ENCODE data around the gene CCDC127.
"Not testable (repeated sequence)": the region's sequence is repeated elsewhere in the genome, so short reads cannot be mapped to it uniquely, and the experiment has no call there.

CCDC127 gene

DNA sequence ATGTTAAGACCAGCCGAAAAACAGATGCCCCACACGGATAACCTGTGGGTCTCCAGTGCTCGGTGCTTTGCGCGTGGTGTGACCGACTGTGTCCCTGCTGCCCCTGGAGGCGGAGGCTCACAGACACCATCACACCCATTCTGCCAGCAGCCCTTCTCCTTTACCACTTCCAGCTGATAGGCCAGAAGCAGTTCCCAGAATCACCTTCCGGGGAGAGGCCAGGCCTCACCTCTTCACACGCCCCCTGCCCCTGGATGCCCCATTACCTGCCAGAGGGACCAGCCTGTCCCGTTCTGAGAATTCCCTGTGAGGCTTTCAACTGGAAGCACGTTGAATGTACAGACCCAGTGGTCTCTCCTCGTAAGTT lies 48.2 kb downstream of the CCDC127 start:
- peaks cover 53% of the 10 kb centered on the region for H3K4me1 Mint-ChIP-seq
- H3K4me3 Mint-ChIP-seq, result no peak overlapping the region
- peaks cover 8% of the 10 kb centered on the region for H3K36me3 Mint-ChIP-seq (ENCODE audit: low read depth)
- H3K9me3 Mint-ChIP-seq, result peaks cover 3% of the 10 kb centered on the region
- H3K27me3 Mint-ChIP-seq (ENCODE audit: low read depth, poor library complexity), result peaks cover 2% of the 10 kb centered on the region
- no peak for DNase-seq
- peak overlapping the region; percentile 61 for H3K27ac Mint-ChIP-seq
- TF ChIP-seq, protein P1, sequence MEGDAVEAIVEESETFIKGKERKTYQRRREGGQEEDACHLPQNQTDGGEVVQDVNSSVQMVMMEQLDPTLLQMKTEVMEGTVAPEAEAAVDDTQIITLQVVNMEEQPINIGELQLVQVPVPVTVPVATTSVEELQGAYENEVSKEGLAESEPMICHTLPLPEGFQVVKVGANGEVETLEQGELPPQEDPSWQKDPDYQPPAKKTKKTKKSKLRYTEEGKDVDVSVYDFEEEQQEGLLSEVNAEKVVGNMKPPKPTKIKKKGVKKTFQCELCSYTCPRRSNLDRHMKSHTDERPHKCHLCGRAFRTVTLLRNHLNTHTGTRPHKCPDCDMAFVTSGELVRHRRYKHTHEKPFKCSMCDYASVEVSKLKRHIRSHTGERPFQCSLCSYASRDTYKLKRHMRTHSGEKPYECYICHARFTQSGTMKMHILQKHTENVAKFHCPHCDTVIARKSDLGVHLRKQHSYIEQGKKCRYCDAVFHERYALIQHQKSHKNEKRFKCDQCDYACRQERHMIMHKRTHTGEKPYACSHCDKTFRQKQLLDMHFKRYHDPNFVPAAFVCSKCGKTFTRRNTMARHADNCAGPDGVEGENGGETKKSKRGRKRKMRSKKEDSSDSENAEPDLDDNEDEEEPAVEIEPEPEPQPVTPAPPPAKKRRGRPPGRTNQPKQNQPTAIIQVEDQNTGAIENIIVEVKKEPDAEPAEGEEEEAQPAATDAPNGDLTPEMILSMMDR (IDR thresholded peaks at IDR 0.05), result no peak

DNA sequence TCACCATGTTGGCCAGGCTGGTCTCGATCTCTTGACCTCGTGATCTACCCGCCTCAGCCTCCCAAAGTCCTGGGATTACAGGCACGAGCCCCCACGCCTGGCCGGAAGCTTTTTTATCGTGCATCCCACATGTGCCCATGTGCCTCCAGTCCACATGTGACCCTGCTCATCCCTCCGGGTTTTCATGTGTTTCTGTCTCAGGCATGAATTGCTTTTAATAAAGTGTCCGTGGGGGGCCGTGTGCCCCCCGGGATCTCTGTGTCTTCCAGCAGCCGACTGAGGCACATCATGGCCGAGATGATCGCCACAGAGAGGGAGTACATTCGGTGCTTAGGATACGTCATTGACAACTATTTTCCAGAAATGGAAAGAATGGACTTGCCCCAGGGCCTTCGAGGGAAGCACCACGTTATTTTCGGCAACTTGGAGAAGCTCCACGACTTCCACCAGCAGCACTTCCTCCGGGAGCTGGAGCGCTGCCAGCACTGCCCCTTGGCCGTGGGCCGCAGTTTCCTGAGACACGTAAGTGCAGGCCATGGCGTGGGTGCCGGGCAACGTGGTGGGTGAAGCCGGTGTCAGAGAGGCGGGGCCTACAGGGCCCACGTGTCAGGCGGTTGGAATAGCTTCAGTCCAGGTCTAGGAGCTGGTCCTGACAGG lies 48.8 kb downstream of the CCDC127 start:
- Mint-ChIP-seq H3K4me1 (peaks cover 48% of the 10 kb centered on the region), H3K4me3 (no peak overlapping the region), H3K36me3 (ENCODE audit: low read depth) (peaks cover 13% of the 10 kb centered on the region), H3K9me3 (peaks cover 8% of the 10 kb centered on the region), H3K27ac (no peak overlapping the region), H3K27me3 (ENCODE audit: low read depth, poor library complexity) (peaks cover 5% of the 10 kb centered on the region)
- TF ChIP-seq, protein P1 (IDR thresholded peaks at IDR 0.05), result no peak
- no peak for DNase-seq

DNA sequence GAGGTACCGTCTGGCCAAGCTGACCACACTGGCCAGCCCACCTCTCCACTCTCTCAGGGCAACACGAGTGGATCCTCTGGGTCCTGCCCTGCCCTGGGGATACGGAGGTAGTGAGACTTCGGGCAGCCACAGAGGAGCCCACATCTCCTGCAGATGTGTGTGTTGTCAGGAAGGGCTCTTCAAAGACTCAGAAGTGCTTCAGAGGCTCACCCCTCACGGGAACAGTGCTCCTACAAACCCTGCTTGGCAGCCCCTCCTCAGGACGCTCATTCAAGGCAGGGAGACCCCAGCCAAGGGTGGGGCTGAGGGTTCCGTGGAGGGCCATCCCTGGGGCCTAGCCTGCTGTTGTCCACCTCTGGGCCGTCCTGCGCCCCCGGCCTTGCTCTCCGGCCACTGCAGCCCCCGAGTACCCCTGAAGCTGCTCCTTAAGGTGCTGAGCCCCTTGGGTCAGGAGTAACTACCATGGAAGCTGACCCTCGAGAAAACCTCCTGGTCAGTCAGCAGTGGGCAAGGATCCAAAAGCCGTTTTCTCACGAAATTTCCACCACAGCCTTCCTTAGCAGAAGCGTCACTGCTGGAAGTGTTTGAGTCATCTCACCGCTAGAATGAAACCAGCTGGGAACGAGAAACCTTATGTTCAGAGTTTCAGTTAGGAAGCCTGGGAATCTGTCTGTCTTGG lies 49.8 kb downstream of the CCDC127 start:
- peak overlapping the region; percentile 40 for H3K27ac Mint-ChIP-seq
- TF ChIP-seq, protein P1 (IDR thresholded peaks at IDR 0.05), result no peak
- H3K36me3 Mint-ChIP-seq (ENCODE audit: low read depth), result peaks cover 22% of the 10 kb centered on the region
- no peak overlapping the region for H3K4me3 Mint-ChIP-seq
- no peak for DNase-seq
- H3K27me3 Mint-ChIP-seq (ENCODE audit: low read depth, poor library complexity), result peaks cover 4% of the 10 kb centered on the region
- peaks cover 38% of the 10 kb centered on the region for H3K4me1 Mint-ChIP-seq
- H3K9me3 Mint-ChIP-seq, result peaks cover 13% of the 10 kb centered on the region

DNA sequence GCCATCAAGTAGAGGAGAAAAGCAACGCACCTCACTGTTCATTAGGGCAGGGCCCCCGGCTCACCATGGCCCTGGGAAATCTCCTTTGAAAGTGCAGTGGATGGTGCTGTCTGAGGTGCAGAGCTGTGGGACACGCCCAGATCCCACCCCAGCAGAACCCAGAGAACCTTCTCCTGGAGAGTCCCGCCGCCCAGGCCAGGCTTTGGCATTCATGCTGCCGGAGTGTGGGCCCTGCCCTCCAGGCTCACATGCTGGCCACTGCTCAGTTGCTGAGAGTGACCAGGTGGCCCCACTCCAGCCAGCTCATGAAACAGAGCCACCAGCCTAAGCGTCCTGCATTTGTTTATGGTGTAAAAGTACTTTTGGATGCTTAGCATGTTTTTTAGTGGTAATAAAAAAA lies 50.4 kb downstream of the CCDC127 start:
- Mint-ChIP-seq H3K27me3 (ENCODE audit: low read depth, poor library complexity) (peaks cover 4% of the 10 kb centered on the region), H3K9me3 (peaks cover 13% of the 10 kb centered on the region), H3K4me1 (peaks cover 32% of the 10 kb centered on the region), H3K36me3 (ENCODE audit: low read depth) (peaks cover 22% of the 10 kb centered on the region), H3K4me3 (no peak overlapping the region), H3K27ac (no peak overlapping the region)
- TF ChIP-seq, protein P1 (IDR thresholded peaks at IDR 0.05), result no peak
- no peak for DNase-seq

DNA sequence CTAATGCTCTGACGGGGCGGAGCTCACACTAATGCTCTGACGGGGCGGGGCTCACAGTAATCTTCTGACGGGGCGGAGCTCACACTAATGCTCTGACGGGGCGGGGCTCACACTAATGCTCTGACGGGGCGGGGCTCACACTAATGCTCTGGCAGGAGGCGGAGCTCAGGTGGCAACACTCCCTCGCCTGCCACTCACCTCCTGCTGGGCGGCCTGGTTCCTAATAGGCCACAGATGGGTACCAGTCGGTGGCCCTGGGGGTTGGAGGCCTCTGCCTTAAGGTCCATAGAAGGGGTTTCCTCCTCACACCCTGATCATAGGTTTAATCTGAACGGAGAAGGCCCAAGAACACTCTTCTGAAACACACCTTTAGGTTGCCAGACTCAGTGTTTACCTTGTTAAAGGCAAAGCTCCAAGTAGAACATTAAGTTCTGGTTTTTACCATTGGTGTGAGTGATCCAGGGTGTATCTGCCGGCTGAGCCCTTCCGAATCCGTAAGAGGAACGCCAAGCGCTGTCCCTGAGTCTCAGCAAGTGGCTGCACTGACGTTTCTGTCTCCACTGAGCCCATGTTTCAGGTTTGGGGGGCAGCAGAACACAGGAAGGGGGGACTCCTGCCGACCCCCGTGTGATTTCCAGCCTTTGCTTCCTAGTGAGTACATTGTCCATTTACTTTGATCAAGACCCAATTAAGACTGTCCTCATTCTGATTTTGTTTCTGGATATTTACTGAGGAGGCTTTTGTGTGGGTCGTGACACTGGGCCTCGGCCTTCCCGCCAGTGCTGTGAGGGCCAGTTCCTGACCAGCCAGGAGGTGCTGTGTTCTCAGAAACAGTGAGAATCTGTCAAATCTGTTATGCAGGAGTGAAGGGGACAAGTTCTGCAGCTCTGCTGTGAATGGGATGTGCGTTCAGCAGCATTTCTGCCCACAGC lies 51.2 kb downstream of the CCDC127 start:
- peaks cover 26% of the 10 kb centered on the region for H3K4me1 Mint-ChIP-seq
- H3K27ac Mint-ChIP-seq, result no peak overlapping the region
- peaks cover 22% of the 10 kb centered on the region for H3K36me3 Mint-ChIP-seq (ENCODE audit: low read depth)
- H3K9me3 Mint-ChIP-seq, result peaks cover 13% of the 10 kb centered on the region
- H3K4me3 Mint-ChIP-seq, result no peak overlapping the region
- H3K27me3 Mint-ChIP-seq (ENCODE audit: low read depth, poor library complexity), result peaks cover 4% of the 10 kb centered on the region
- TF ChIP-seq, protein P1 (IDR thresholded peaks at IDR 0.05), result no peak
- no peak for DNase-seq

DNA sequence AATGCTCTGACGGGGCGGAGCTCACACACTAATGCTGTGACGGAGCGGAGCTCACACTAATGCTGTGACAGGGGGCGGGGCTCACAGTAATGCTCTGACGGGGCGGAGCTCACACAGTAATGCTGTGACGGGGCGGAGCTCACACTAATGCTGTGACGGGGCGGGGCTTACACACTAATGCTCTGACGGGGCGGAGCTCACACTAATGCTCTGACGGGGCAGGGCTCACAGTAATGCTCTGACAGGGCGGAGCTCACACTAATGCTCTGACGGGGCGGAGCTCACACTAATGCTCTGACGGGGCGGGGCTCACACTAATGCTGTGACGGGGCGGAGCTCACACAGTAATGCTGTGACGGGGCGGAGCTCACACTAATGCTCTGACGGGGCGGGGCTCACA lies 53.2 kb downstream of the CCDC127 start:
- Mint-ChIP-seq H3K36me3 (ENCODE audit: low read depth) (peaks cover 23% of the 10 kb centered on the region), H3K4me1 (peaks cover 18% of the 10 kb centered on the region), H3K9me3 (peaks cover 13% of the 10 kb centered on the region)
- not testable (repeated sequence) for H3K27me3 Mint-ChIP-seq (ENCODE audit: low read depth, poor library complexity); H3K27ac Mint-ChIP-seq; H3K4me3 Mint-ChIP-seq; DNase-seq

All from nephron progenitor cell (in vitro differentiated cells).